ENCODE measurements around the gene XPO5.

Gene XPO5

GRCh38 chr6:43511824-43512415, 63.9 kb downstream of the XPO5 start:
- TF ChIP-seq, protein P1, sequence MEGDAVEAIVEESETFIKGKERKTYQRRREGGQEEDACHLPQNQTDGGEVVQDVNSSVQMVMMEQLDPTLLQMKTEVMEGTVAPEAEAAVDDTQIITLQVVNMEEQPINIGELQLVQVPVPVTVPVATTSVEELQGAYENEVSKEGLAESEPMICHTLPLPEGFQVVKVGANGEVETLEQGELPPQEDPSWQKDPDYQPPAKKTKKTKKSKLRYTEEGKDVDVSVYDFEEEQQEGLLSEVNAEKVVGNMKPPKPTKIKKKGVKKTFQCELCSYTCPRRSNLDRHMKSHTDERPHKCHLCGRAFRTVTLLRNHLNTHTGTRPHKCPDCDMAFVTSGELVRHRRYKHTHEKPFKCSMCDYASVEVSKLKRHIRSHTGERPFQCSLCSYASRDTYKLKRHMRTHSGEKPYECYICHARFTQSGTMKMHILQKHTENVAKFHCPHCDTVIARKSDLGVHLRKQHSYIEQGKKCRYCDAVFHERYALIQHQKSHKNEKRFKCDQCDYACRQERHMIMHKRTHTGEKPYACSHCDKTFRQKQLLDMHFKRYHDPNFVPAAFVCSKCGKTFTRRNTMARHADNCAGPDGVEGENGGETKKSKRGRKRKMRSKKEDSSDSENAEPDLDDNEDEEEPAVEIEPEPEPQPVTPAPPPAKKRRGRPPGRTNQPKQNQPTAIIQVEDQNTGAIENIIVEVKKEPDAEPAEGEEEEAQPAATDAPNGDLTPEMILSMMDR (IDR thresholded peaks at IDR 0.05; ENCODE audit: borderline replicate concordance, control extremely low read depth, extremely low read depth, insufficient read depth, missing control alignments): no peak
- no peak for DNase-seq (ENCODE audit: low spot score)
- in situ Hi-C loops (cut with MboI; ENCODE audit: low sequenced_read_pairs, unreplicated experiment): no loop called here

- TF ChIP-seq, protein P1 (IDR thresholded peaks at IDR 0.05; ENCODE audit: borderline replicate concordance, control extremely low read depth, extremely low read depth, insufficient read depth, missing control alignments): no peak
- in situ Hi-C loops (cut with MboI; ENCODE audit: low sequenced_read_pairs, unreplicated experiment): no loop called here
- no peak for DNase-seq (ENCODE audit: low spot score)
Observed at GRCh38 chr6:43510827-43511163, 65.0 kb downstream of the XPO5 start.

DNA sequence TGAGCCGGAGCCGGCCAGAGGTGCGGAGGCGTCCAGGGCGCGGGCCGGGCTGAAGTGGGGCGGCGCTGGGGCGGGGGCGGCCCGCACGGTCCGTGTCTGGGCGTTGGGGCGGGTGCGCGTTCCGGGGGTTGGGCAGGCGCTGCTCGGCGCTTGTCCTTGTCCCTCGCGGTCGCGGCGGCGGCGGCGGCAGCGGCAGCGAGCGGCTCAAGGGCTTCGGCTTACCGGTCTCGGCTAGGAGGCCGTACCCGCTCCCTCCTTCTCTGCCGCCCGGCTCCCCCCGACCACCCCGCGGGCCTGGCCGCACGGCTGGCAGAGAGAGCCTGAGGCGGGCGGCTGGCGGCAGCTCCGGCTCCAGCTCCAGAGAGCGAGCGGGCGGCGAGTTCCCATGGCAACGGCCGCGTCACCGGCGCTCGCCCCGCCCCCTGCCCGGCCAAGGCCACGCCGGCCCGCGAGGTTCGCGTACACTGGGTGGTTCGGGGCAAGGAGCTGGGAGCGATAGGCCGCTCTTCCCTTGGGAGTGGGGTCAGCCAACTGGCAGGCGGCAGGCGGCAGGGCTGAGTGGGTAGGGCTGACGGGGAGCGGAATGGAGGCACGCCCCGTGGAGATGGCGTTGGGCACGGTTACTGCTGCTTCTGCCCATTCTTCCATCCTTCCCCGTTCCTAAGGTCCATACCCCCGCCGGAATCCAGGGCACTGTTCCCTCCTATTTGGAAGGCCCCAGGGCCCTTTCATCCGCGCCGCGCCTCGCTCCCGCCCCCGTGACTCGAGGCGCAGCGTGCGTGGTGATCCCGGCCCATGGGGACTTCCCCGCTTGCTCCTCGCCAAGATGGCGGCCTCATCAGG, 65.6 kb downstream of the XPO5 start, which contains the start of gene LRRC73:
LRRC73 (minus strand) TSS at position 363 of the 843 bp plus-strand sequence. CDS start 561 bp downstream, outside the sequence.
- in situ Hi-C loops (cut with MboI; ENCODE audit: low sequenced_read_pairs, unreplicated experiment): loop anchor here (10.0 kb wide), 1 partner anchor 115 kb away; no protein-coding TSS in a partner anchor
- TF ChIP-seq, protein P1 (IDR thresholded peaks at IDR 0.05; ENCODE audit: borderline replicate concordance, control extremely low read depth, extremely low read depth, insufficient read depth, missing control alignments): no peak
- peak; percentile 89 for DNase-seq (ENCODE audit: low spot score)

DNA sequence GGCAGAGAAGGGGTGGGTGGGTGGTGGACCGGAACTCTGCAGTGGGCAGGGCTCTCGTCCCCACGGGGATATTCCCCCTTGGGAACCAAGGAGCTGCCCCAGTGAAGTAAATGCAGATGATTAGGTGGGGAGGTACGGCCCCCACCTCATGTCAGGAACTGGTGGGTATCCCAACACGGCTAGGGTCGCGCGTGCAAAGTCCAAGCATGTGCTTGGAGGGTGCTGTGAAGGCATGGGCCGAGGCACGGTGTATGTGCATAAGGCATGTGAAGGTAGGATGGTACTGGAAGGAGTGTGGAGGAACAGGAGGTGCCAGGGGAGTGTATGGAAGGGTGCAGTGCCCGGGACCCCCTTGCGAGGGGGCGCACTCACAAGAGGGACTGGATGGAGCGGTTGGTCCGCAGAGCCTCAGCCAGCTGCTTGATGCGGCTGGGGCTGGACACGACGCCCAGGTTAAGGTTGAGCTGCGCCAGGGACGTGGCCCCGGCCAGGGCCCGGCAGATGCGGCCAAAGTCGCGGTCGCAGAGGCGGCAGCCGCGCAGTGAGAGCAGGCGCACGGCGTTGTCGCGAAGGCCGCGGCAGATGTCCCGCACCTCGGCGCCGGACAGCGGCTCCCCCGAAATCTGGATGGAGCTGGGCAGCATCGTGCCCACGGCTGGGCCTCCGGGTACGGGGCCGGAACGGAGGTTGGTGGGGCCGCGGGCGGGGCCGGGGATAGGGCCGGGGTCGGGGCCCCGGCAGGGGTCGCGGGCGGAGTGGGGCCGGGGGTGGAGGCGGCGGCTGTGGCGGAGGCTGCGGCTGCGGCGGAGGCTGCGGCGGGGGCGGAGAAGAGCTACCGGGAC, 66.5 kb downstream of the XPO5 start:
- TF ChIP-seq, protein P1 (IDR thresholded peaks at IDR 0.05; ENCODE audit: borderline replicate concordance, control extremely low read depth, extremely low read depth, insufficient read depth, missing control alignments): no peak
- no peak for DNase-seq (ENCODE audit: low spot score)
- in situ Hi-C loops (cut with MboI; ENCODE audit: low sequenced_read_pairs, unreplicated experiment): loop anchor here (10.0 kb wide), 1 partner anchor 115 kb away; no protein-coding TSS in a partner anchor

DNA sequence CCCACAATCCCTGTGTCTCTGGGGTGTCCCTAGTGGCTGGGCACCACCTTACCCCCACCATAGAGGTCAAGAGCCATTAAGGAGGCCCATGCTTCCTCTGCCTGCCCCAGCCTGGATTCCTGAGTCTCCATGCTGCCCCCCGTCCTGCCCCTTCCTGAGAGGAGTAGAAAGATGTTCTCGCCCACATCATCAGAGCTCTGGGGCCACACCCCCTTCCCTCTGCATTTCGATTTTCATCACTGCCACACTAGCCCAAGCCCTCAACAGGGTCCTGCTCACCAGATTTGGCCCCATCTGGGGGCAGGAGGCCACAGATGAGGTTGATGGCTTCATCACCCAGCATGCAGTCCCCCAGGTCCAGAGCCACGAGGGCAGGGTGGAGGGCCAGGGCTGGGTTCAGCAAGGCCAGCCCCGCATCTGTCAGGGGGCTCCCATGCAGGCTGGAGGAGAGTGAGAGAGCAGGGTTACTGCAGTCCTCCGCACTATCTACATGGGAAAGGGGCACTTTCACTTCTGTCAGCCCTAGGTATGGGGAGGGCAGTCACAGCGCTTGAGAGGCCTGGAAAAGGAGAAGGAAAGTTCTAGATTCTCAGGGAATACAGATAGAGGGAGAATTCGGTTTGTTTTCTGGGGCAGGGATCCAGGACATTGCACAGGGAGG, 67.2 kb downstream of the XPO5 start:
- in situ Hi-C loops (cut with MboI; ENCODE audit: low sequenced_read_pairs, unreplicated experiment): loop anchor here (10.0 kb wide), 1 partner anchor 114 kb away; no protein-coding TSS in a partner anchor

More for the DNA sequence above, 67.2 kb downstream of the XPO5 start:
- no peak for DNase-seq (ENCODE audit: low spot score)
- TF ChIP-seq, protein P1 (IDR thresholded peaks at IDR 0.05; ENCODE audit: borderline replicate concordance, control extremely low read depth, extremely low read depth, insufficient read depth, missing control alignments): no peak
